Muscle of leg (tissue), 11 donors: ENCODE data around the gene RDH16. TPM values are rescaled to one million over a fixed set of nuclear protein-coding genes. Genes with fewer than 3 reads are reported as not detected.
"Not testable (repeated sequence)": the region's sequence is repeated elsewhere in the genome, so short reads cannot be mapped to it uniquely, and the experiment has no call there.

Experiments used
- DNase-seq: peaks from one replicate; pipeline ENCODE4 v3.0.0; 2013
- H3K27ac ChIP-seq: one replicate; pipeline ENCODE4 v1.5.1; 2013; ENCODE audit warnings: mild to moderate bottlenecking, low read length, control low read depth
- H3K27me3 ChIP-seq: one replicate; pipeline ENCODE4 v1.6.1; 2013; ENCODE audit warnings: low read length; ENCODE audit not compliant: control insufficient read depth, insufficient read depth
- H3K36me3 ChIP-seq: one replicate; pipeline ENCODE4 v1.6.1; 2013; ENCODE audit warnings: low read length; ENCODE audit not compliant: control insufficient read depth, insufficient read depth
- H3K4me1 ChIP-seq: one replicate; pipeline ENCODE4 v1.6.1; 2013; ENCODE audit warnings: low read length; ENCODE audit not compliant: control insufficient read depth, insufficient read depth
- H3K4me3 ChIP-seq: one replicate; pipeline ENCODE4 v1.5.1; 2013; ENCODE audit warnings: low read length, control low read depth
- H3K9me3 ChIP-seq: replicated peaks from 2 replicates; pipeline ENCODE4 v1.6.1; 2013; ENCODE audit warnings: low read depth, low read length; ENCODE audit not compliant: control insufficient read depth
- whole genome bisulfite sequencing: methylation state at CpG from one replicate; pipeline ENCODE4 v1.1.5; 2013; ENCODE audit warnings: missing lambda C conversion rate; ENCODE audit not compliant: insufficient coverage; 5-methylcytosine and 5-hydroxymethylcytosine counted together
- polyA plus RNA-seq, 8 donors: library from polyadenylated mRNA; unstranded; fragments of 120-200 nt; gene quantifications; one replicate each; pipeline versions ENCODE4 v1.2.1 to v1.2.3, GENCODE V29; 2013; ENCODE audit warnings: inconsistent platforms in 1 of 8, low replicate concordance in 1 of 8; ENCODE audit not compliant: insufficient read length in 8 of 8, insufficient read depth in 1 of 8
- total RNA-seq: library from RNA; stranded (reverse); fragments of 120-200 nt; gene quantifications from one replicate; pipeline ENCODE4 v1.2.4, GENCODE V29; 2013

Gene RDH16
- total and polyA plus RNA-seq, 9 donors, result 0.12 to 0.50 (median 0.27) TPM

GRCh38 chr12:56977361-56977760 is 20.0 kb upstream of the RDH16 start:
- H3K9me3 ChIP-seq, result not testable (repeated sequence)
- no CpG with 5 or more reads among the region's 4 CpGs for WGBS

DNA sequence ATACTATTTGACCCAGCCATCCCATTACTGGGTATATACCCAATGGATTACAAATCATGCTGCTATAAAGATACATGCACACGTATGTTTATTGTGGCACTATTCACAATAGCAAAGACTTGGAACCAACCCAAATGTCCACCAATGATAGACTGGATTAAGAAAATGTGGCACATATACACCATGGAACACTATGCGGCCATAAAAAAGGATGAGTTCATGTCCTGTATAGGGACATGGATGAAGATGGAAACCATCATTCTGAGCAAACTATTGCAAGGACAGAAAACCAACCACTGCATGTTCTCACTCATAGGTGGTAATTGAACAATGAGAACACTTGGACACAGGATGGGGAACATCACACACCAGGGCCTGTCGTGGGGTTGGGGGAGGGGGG is 16.8 kb upstream of the RDH16 start:
- H3K36me3 ChIP-seq, H3K9me3 ChIP-seq, H3K4me1 ChIP-seq, H3K27ac ChIP-seq, H3K4me3 ChIP-seq, DNase-seq, H3K27me3 ChIP-seq: not testable (repeated sequence)
- WGBS, result no CpG with 5 or more reads among the region's 3 CpGs

More at GRCh38 chr12:56977361-56977760, 20.0 kb upstream of the RDH16 start:
- H3K27me3 ChIP-seq, H3K36me3 ChIP-seq, H3K4me3 ChIP-seq, H3K4me1 ChIP-seq, H3K27ac ChIP-seq, DNase-seq: not testable (repeated sequence)

DNA sequence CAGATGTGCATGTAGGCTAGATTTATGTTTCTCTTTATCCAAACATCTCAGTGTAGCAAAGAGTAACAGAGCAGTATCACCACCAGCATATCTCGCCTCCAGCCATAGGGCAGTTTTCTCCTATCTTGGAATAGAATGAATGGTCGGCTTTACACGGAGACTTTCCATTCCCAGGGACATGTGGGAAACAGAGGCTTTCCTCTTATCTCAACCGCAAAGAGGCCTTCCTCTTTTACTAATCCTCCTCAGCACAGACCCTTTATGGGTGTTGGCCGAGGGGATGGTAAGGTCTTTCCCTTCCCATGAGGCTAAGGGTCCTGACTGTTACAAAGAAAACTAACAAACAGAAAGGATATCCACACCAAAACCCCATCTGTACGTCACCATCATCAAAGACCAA is 11.5 kb upstream of the RDH16 start:
- WGBS, result 71% methylated on average over 1 of the region's 6 CpGs
- not testable (repeated sequence) for H3K4me1 ChIP-seq, DNase-seq, H3K27me3 ChIP-seq, H3K36me3 ChIP-seq, H3K27ac ChIP-seq, H3K4me3 ChIP-seq, H3K9me3 ChIP-seq

GRCh38 chr12:56965997-56966642 is 8.7 kb upstream of the RDH16 start:
- not testable (repeated sequence) for H3K27me3 ChIP-seq, H3K4me1 ChIP-seq, H3K4me3 ChIP-seq, H3K27ac ChIP-seq, H3K9me3 ChIP-seq, H3K36me3 ChIP-seq, DNase-seq
- 100% methylated on average over 3 of the region's 15 CpGs for WGBS

- no CpG with 5 or more reads among the region's 4 CpGs for WGBS
- H3K27me3 ChIP-seq, H3K27ac ChIP-seq, H3K9me3 ChIP-seq, H3K36me3 ChIP-seq, H3K4me3 ChIP-seq, H3K4me1 ChIP-seq, DNase-seq: not testable (repeated sequence)
Measured at GRCh38 chr12:56965124-56965523, 7.7 kb upstream of the RDH16 start.

GRCh38 chr12:56963557-56963956 is 6.1 kb upstream of the RDH16 start:
- no CpG with 5 or more reads among the region's 27 CpGs for WGBS

GRCh38 chr12:56962247-56962646 is 4.8 kb upstream of the RDH16 start:
- not testable (repeated sequence) for H3K36me3 ChIP-seq, H3K27ac ChIP-seq, H3K4me3 ChIP-seq, H3K4me1 ChIP-seq, H3K27me3 ChIP-seq, DNase-seq, H3K9me3 ChIP-seq
- no CpG with 5 or more reads among the region's 4 CpGs for WGBS

More at GRCh38 chr12:56963557-56963956, 6.1 kb upstream of the RDH16 start:
- not testable (repeated sequence) for H3K27me3 ChIP-seq, H3K36me3 ChIP-seq, H3K27ac ChIP-seq, DNase-seq, H3K4me1 ChIP-seq, H3K4me3 ChIP-seq, H3K9me3 ChIP-seq

- H3K36me3 ChIP-seq, result no peaks in the 10 kb centered on the region
- no peak for DNase-seq
- H3K27ac ChIP-seq, result no peak overlapping the region
- H3K9me3 ChIP-seq, result peaks cover 9% of the 10 kb centered on the region
- H3K4me1 ChIP-seq, result no peaks in the 10 kb centered on the region
- no peak overlapping the region for H3K4me3 ChIP-seq
- WGBS, result 65% methylated on average over 2 of the region's 2 CpGs
- peaks cover 2% of the 10 kb centered on the region for H3K27me3 ChIP-seq
Measured at GRCh38 chr12:56958422-56958821, 1.0 kb upstream of the RDH16 start.

DNA sequence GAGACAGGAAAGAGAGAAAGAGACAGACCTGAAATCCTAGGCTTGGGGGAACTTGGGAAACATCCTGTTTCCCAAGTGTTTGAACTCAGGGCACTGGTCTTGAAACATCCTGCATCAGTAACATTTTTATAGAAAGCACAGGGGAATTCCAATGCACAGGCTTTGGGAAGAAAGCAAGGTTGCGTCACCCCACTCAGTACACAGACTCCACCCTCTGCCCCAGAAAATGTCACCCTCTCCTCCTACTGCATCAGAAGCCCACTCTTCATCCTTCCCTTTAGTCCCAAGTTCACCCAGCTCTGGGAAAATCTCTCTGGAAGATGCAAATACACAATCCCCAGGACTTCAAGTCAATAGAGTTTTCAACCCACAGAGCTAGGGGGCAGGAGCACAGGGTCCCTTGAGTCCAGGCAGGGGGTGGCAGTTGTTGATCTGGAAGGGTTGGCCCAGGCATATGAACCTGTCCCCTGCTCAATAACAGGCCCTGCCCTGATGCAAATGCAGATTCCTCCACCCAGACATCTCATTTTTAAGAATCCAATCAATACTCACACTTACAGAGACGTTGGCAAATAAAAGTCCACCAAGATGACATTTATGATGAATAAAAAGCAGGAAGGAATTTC is 1.7 kb downstream of the RDH16 start:
- Histone ChIP-seq H3K4me3 (no peak overlapping the region), H3K27ac (no peak overlapping the region), H3K4me1 (no peaks in the 10 kb centered on the region), H3K36me3 (no peaks in the 10 kb centered on the region), H3K9me3 (peaks cover 9% of the 10 kb centered on the region), H3K27me3 (peaks cover 2% of the 10 kb centered on the region)
- WGBS, result 50% methylated on average over 1 of the region's 2 CpGs
- no peak for DNase-seq

DNA sequence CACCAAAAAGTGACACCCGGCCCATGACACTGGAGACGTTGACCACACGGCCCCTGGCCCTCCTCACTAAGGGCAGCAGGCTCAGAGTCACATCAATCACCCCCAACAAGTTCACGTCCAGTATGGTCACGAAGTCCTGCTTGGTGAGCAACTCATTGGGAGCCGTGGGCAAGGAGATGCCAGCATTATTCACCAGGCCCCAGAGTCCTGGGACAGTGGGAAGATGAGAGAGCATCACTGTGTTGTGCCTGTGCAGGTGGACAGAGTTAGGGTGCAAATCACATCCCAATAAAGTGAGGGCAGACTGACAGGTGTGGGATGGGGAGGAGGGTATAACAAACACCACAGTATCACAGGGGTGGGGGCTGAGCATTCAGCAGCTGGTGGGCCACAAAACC is 2.5 kb downstream of the RDH16 start:
- H3K27me3 ChIP-seq, result peaks cover 2% of the 10 kb centered on the region
- no peak for DNase-seq
- 70% methylated on average over 1 of the region's 6 CpGs for WGBS
- peaks cover 9% of the 10 kb centered on the region for H3K9me3 ChIP-seq
- H3K36me3 ChIP-seq, result no peaks in the 10 kb centered on the region
- H3K4me3 ChIP-seq, result no peak overlapping the region
- no peaks in the 10 kb centered on the region for H3K4me1 ChIP-seq
- H3K27ac ChIP-seq, result no peak overlapping the region
